GM23248 (cell line): Measurements from ENCODE around the gene JPH2. TPM values are rescaled to one million over a fixed set of nuclear protein-coding genes. Genes with fewer than 3 reads are reported as not detected.
A peak's percentile ranks its signal among the peaks of the same experiment; 100 is the strongest.

Experiments used
- DNase-seq: peaks from one replicate; pipeline ENCODE4 v3.0.0-alpha.2; 2015
- H2AFZ ChIP-seq: fragments of 200-600 bp; sonication (generic); 2 replicates; pipeline ENCODE4 v1.6.1; 2016; ENCODE audit warnings: antibody characterized with exemption
- H3F3A ChIP-seq: fragments of 200-600 bp; sonication (generic); 2 replicates; pipeline ENCODE4 v1.6.1; 2016; ENCODE audit warnings: mild to moderate bottlenecking, antibody characterized with exemption, mixed run types; ENCODE audit not compliant: insufficient read depth
- H3K27ac ChIP-seq: fragments of 200-600 bp; sonication (generic); 2 replicates; pipeline ENCODE4 v1.5.1; 2016; ENCODE audit warnings: mild to moderate bottlenecking
- H3K27me3 ChIP-seq: fragments of 200-600 bp; sonication (generic); replicated peaks from 2 replicates; pipeline ENCODE4 v1.6.1; 2016; ENCODE audit warnings: mild to moderate bottlenecking; ENCODE audit not compliant: insufficient read depth
- H3K36me3 ChIP-seq: fragments of 200-600 bp; sonication (generic); 2 replicates; pipeline ENCODE4 v1.6.1; 2016; ENCODE audit warnings: low read depth, mild to moderate bottlenecking
- H3K4me1 ChIP-seq: fragments of 200-600 bp; sonication (generic); 2 replicates; pipeline ENCODE4 v1.6.1; 2016; ENCODE audit warnings: mild to moderate bottlenecking; ENCODE audit not compliant: insufficient read depth
- H3K4me2 ChIP-seq: fragments of 200-600 bp; sonication (generic); one replicate; pipeline ENCODE4 v1.6.1; 2016; ENCODE audit warnings: mild to moderate bottlenecking; ENCODE audit not compliant: unreplicated experiment
- H3K4me3 ChIP-seq: fragments of 200-600 bp; sonication (generic); 2 replicates; pipeline ENCODE4 v1.5.1; 2016; ENCODE audit warnings: mild to moderate bottlenecking
- H3K79me2 ChIP-seq: fragments of 200-600 bp; sonication (generic); 2 replicates; pipeline ENCODE4 v1.6.1; 2016; ENCODE audit warnings: mild to moderate bottlenecking; ENCODE audit not compliant: insufficient read depth
- H3K9ac ChIP-seq: fragments of 200-600 bp; sonication (generic); 2 replicates; pipeline ENCODE4 v1.6.1; 2016; ENCODE audit warnings: mild to moderate bottlenecking
- H3K9me2 ChIP-seq: fragments of 200-600 bp; sonication (generic); 2 replicates; pipeline ENCODE4 v1.6.1; 2016; ENCODE audit warnings: mixed run types, mild to moderate bottlenecking, moderate library complexity; ENCODE audit not compliant: insufficient read depth
- H3K9me3 ChIP-seq: fragments of 200-600 bp; sonication (generic); one replicate; pipeline ENCODE4 v1.6.1; 2017; ENCODE audit warnings: low read depth
- H4K20me1 ChIP-seq: fragments of 200-600 bp; sonication (generic); 2 replicates; pipeline ENCODE4 v1.6.0; 2016; ENCODE audit not compliant: insufficient read depth
- EZH2 ChIP-seq: fragments of 200-600 bp; sonication (generic); IDR thresholded peaks from 2 replicates; pipeline ENCODE4 v1.6.1; 2018; ENCODE audit warnings: antibody characterized with exemption, mild to moderate bottlenecking; ENCODE audit not compliant: insufficient read depth, poor library complexity, severe bottlenecking
- EZH2phosphoT487 ChIP-seq: fragments of 200-600 bp; sonication (generic); IDR thresholded peaks from 2 replicates; pipeline ENCODE4 v1.6.1; 2018; ENCODE audit warnings: antibody characterized with exemption, moderate library complexity, mild to moderate bottlenecking, low read depth; ENCODE audit not compliant: insufficient read depth
- WGBS, 2 experiments: methylation state at CpG; one replicate each; pipeline ENCODE4 v1.1.6; 2015 to 2017; ENCODE audit warnings: low lambda C conversion rate in 2 of 2, low coverage in 1 of 2; ENCODE audit errors: missing lambda C conversion rate in 2 of 2; 5-methylcytosine and 5-hydroxymethylcytosine counted together
- in situ Hi-C: fragments of 300-500 bp; cut with MboI; formaldehyde crosslinking; loops from 2 replicates; pipeline ENCODE4 v1.15.0; 2020
- polyA plus RNA-seq: library from polyadenylated mRNA; unstranded; fragments of >200 nt; fragmentation: Nextera tagmentation; extraction: Ambion mirVana; gene quantifications from 2 replicates; pipeline ENCODE4 v1.2.1, GENCODE V29; 2016
- total RNA-seq: library from RNA; depleted of rRNA; stranded (reverse); fragments of >200 nt; shearing (Covaris generic); gene quantifications from 2 replicates; pipeline ENCODE4 v1.2.3, GENCODE V29; 2014

JPH2 gene
- total and polyA plus RNA-seq, 2 experiments from 2014 or later, result 1.8 to 9.7 TPM

- peaks cover 7% of the 10 kb centered on the region; the same call in 1 of the 2 replicates for H3F3A ChIP-seq
- no peaks in the 10 kb centered on the region for H3K27me3 ChIP-seq
- H3K79me2 ChIP-seq, result peaks cover 22% of the 10 kb centered on the region
- no peak overlapping the region for H3K27ac ChIP-seq
- peak; percentile 85 for DNase-seq
- no peaks in the 10 kb centered on the region for H3K36me3 ChIP-seq
- no peak overlapping the region for H3K9ac ChIP-seq
- in situ Hi-C loops, result loop anchor here (5.0 to 25.0 kb wide), 2 partner anchors 247 to 397 kb away; no protein-coding TSS in a partner anchor
- H3K4me3 ChIP-seq, result no peak overlapping the region
- H3K4me2 ChIP-seq, result no peak overlapping the region
- no peaks in the 10 kb centered on the region for H3K9me3 ChIP-seq
- TF ChIP-seq EZH2, result no peak
- peaks cover 7% of the 10 kb centered on the region; the same call in 1 of the 2 replicates for H3K4me1 ChIP-seq
- WGBS, 2 experiments, result 37 to 39% methylated on average over 7 of the region's 7 CpGs
- H3K9me2 ChIP-seq, result no peaks in the 10 kb centered on the region
- no peak overlapping the region for H2AFZ ChIP-seq
- no peaks in the 10 kb centered on the region for H4K20me1 ChIP-seq
These were observed 28.1 kb upstream of the JPH2 start for GRCh38 chr20:44215125-44215524.

- Histone ChIP-seq H3K9ac (no peak overlapping the region; the same call in 1 of the 2 replicates), H3K4me3 (no peak overlapping the region), H3K4me1 (peaks cover 23% of the 10 kb centered on the region), H3K36me3 (no peaks in the 10 kb centered on the region), H3K9me2 (no peaks in the 10 kb centered on the region), H2AFZ (no peak overlapping the region), H3K27me3 (no peaks in the 10 kb centered on the region), H3K9me3 (no peaks in the 10 kb centered on the region), H3K4me2 (no peak overlapping the region), H3F3A (peaks cover 25% of the 10 kb centered on the region), H3K79me2 (peaks cover 45% of the 10 kb centered on the region), H3K27ac (no peak overlapping the region), H4K20me1 (no peaks in the 10 kb centered on the region)
- peak; percentile 50 for DNase-seq
- WGBS, 2 experiments, result 55 to 62% methylated on average over 4 of the region's 4 CpGs
- TF ChIP-seq EZH2, result no peak
- no peak for TF ChIP-seq EZH2phosphoT487
- in situ Hi-C loops, result loop anchor here (25.0 kb wide), 1 partner anchor 400 kb away; no protein-coding TSS in a partner anchor
These were observed 25.8 kb upstream of the JPH2 start for GRCh38 chr20:44212792-44213191.

- in situ Hi-C loops, result loop anchor here (25.0 kb wide), 1 partner anchor 401 kb away; no protein-coding TSS in a partner anchor
- DNase-seq, result peak; percentile 80
- peaks cover 33% of the 10 kb centered on the region for H3K4me1 ChIP-seq
- peaks cover 2% of the 10 kb centered on the region; the same call in 1 of the 2 replicates for H3K36me3 ChIP-seq
- H2AFZ ChIP-seq, result peak overlapping the region; percentile 77
- peak overlapping the region; percentile 94 for H3K9ac ChIP-seq
- peak overlapping the region; percentile 92 for H3K27ac ChIP-seq
- no peaks in the 10 kb centered on the region for H3K9me2 ChIP-seq
- H3F3A ChIP-seq, result peaks cover 36% of the 10 kb centered on the region
- H3K4me2 ChIP-seq, result peak overlapping the region; percentile 80
- H3K79me2 ChIP-seq, result peaks cover 59% of the 10 kb centered on the region
- TF ChIP-seq EZH2, result no peak
- no peak for TF ChIP-seq EZH2phosphoT487
- peak overlapping the region; percentile 97 for H3K4me3 ChIP-seq
- H4K20me1 ChIP-seq, result no peaks in the 10 kb centered on the region
- WGBS, 2 experiments, result 1% methylated on average over 24 of the region's 24 CpGs
- no peaks in the 10 kb centered on the region for H3K27me3 ChIP-seq
- no peaks in the 10 kb centered on the region for H3K9me3 ChIP-seq
These were observed 24.4 kb upstream of the JPH2 start for GRCh38 chr20:44211177-44212039.

- Histone ChIP-seq H3K4me1 (peaks cover 33% of the 10 kb centered on the region), H3K9me2 (no peaks in the 10 kb centered on the region), H3K9ac (peak within 1 kb of the TSS; percentile 97), H3K4me3 (peak within 1 kb of the TSS; percentile 97), H3K27me3 (no peaks in the 10 kb centered on the region), H2AFZ (peak within 1 kb of the TSS; percentile 77), H3K9me3 (no peaks in the 10 kb centered on the region), H3K4me2 (peak within 1 kb of the TSS; percentile 99), H3K79me2 (peaks cover 67% of the 10 kb centered on the region), H3K36me3 (peaks cover 8% of the 10 kb centered on the region; the same call in 1 of the 2 replicates), H4K20me1 (no peaks in the 10 kb centered on the region), H3F3A (peaks cover 36% of the 10 kb centered on the region), H3K27ac (peak within 1 kb of the TSS; percentile 92)
- no peak for TF ChIP-seq EZH2phosphoT487
- TF ChIP-seq EZH2, result no peak
- in situ Hi-C loops, result loop anchor here (25.0 kb wide), 1 partner anchor 402 kb away; no protein-coding TSS in a partner anchor
- DNase-seq, result peak; percentile 99
- 0 to 1% methylated on average over 46 to 69 of the region's 79 CpGs for WGBS, 2 experiments
These were observed 23.6 kb upstream of the JPH2 start, which contains the start of gene OSER1 for GRCh38 chr20:44210406-44211176. Gene OSER1, minus strand, starts transcription at chr20:44210771. Its CDS starts 3,814 bp downstream, at chr20:44206957.
